GM12891 (cell line): Measurements from ENCODE around the gene DYNLL1. TPM values are rescaled to one million over a fixed set of nuclear protein-coding genes. Genes with fewer than 3 reads are reported as not detected.
"Not testable (repeated sequence)": the region's sequence is repeated elsewhere in the genome, so short reads cannot be mapped to it uniquely, and the experiment has no call there.

Source experiments
- DNase-seq: peaks from one replicate; pipeline ENCODE4 v3.0.0; 2011; ENCODE audit warnings: low spot score; ENCODE audit not compliant: insufficient read length
- FAIRE-seq: peaks from 2 replicates; lab custom pipeline; 2011; peaks lifted over from hg19 to GRCh38; lab: Jason Lieb, UNC
- PAX5 ChIP-seq: IDR thresholded peaks from 2 replicates; pipeline ENCODE4 v1.6.1; 2011; ENCODE audit warnings: low read length, moderate library complexity, mild to moderate bottlenecking; ENCODE audit not compliant: insufficient read depth, severe bottlenecking
- POLR2A ChIP-seq: IDR thresholded peaks from 2 replicates; pipeline ENCODE4 v1.6.1; 2011; ENCODE audit warnings: low read depth, low read length, control low read depth
- POLR2AphosphoS5 ChIP-seq: IDR thresholded peaks from 2 replicates; pipeline ENCODE4 v1.6.1; 2011; ENCODE audit warnings: low read depth, low read length, control low read depth
- POU2F2 ChIP-seq: IDR thresholded peaks from 2 replicates; pipeline ENCODE4 v1.6.1; 2011; ENCODE audit warnings: low read depth, mild to moderate bottlenecking, control low read depth, low read length, moderate library complexity
- SPI1 ChIP-seq: IDR thresholded peaks from 2 replicates; pipeline ENCODE4 v1.6.1; 2011; ENCODE audit warnings: low read depth, low read length, control low read depth
- TAF1 ChIP-seq: IDR thresholded peaks from 2 replicates; pipeline ENCODE4 v1.6.1; 2011; ENCODE audit warnings: low read depth, low read length, control low read depth
- polyA plus RNA-seq: library from polyadenylated mRNA; unstranded; fragments of >200 nt; gene quantifications from one replicate; pipeline ENCODE4 v1.2.1, GENCODE V29; 2012; ENCODE audit warnings: low read depth, missing spikeins, inconsistent platforms; ENCODE audit not compliant: missing spikeins

Gene DYNLL1
- 288 TPM for polyA plus RNA-seq

DNA sequence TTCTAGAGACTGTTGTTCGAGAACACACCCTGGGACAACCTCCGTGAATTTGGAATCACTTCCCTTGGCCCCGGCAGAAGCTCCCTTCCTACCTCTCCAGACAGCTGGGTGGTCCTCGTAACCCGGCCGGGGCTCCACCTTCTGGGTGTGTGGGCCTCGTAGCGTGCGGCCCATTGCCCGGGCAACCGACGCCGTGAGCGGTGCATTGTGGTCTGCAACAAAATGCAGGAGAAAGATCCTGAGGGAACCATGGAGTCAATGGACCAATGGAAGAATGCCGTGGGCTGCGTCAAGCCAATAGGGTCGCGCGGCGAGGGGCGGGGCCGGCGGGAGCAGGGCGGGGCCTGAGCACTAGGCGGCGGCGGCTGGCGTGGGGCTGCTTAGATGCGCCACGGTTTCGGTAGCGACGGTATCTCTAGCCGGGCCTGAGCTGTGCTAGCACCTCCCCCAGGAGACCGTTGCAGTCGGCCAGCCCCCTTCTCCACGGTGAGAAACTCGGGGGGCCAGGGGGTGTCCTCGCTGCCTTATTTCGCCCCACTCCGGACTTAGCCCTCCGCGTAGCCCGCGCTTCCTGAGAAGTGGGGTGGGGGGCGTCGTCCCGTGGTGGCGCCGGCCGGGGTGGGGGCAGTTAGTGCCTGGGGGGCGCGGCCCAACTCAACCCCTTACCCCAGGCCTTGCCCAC, at the start of gene DYNLL1:
Gene DYNLL1, plus strand, starts transcription at position 383 of the 682 bp plus-strand sequence. CDS start 309 bp downstream, outside the sequence.
- FAIRE-seq: peak; percentile 95
- peak; percentile 96 for TF ChIP-seq POLR2A
- TF ChIP-seq TAF1: peak; percentile 89
- TF ChIP-seq PAX5: no peak
- peak; percentile 37 for TF ChIP-seq POU2F2
- TF ChIP-seq SPI1: no peak
- TF ChIP-seq POLR2AphosphoS5: peak; percentile 97
- peak; percentile 92 for DNase-seq

DNA sequence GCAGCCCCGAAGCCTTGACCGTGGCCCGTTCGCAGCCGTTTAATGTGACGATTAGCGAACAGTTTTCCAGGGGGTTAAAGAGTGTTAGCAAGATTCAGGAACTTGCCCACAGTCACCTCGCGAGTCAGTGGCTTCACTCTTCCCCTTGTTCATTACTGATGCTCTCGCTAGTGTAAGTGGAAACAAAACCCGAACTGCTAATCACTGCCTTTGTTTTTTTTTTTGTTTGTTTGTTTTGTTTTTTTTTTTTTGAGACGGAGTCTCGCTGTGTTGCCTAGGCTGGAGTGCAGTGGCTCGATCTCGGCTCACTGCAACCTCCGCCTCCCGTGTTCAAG, 49.1 kb upstream of the DYNLL1 start:
- DNase-seq, FAIRE-seq: not testable (repeated sequence)

DNA sequence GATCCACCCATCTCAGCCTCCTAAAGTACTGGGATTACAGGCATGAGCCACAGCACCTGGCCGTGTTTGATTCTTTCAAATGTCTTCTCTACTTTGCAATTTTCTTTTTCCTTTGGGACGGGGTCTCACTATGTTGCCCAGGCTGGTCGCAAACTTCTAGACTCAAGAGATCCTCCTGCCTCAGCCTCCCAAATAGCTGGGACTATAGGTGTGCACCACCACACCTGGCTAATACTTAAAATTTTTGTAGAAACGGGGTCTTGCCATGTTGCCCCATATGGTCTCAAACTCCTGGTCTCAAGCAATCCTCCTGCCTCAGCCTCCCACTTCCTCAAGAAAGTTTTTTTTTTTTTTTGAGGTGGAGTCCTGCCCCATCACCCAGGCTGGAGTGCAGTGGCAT, 47.9 kb upstream of the DYNLL1 start:
- DNase-seq (no peak), FAIRE-seq (no peak)
- TF ChIP-seq POLR2AphosphoS5: no peak
- TF ChIP-seq POU2F2: no peak
- TF ChIP-seq SPI1: no peak
- TF ChIP-seq PAX5: no peak
- TF ChIP-seq TAF1: no peak
- TF ChIP-seq POLR2A: no peak

DNA sequence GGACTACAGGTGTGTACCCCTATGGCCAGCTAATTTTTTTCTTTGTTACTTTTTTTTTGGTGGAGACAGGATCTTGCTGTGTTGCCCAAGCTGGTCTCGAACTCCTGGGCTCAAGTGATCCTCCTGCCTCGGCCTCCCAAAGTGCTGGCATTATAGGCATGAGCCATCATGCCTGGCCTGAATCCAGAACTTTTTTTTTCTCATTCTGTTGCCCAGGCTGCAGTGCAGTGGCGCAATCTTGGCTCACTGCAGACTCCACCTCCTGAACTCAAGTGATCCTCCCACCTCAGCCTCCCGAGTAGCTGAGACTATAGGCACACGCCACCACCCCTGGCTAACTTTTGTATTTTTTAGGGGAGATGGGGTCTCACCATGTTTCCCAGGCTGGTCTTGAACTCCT, 43.4 kb upstream of the DYNLL1 start:
- not testable (repeated sequence) for DNase-seq, FAIRE-seq

DNA sequence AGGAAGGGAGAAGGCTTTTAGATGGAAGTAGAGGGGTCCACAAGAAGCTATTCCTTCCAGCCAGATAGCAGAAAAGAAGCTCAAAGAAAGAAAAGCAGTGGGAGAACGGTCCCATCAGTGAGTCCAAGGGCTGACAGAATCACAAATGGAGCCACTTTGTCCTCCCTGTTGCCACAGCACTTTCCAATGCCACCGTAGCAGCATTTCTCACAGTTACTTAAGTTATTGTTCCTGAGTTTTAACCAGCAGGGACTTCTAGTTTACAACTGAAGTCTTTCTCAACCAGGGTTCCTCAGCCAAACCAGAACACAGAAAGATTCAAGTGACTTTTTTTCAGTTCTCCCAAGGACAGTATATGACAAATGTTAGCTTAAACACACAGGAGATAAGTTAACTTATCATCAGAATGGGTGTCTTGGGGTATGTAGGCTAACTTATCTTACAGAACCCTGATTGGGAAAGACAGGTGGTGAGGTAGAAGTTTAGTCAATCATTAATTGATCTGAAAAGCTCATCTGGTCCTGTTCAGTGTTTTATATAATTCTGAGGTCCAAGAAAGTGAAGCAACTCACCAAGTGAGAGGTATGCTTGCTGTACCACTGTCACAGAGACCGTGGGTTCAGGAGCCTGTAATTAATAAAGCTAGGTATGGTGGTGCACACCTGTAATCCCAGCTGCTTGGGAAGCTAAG, 42.7 kb upstream of the DYNLL1 start:
- DNase-seq: no peak
- FAIRE-seq: no peak
- TF ChIP-seq TAF1 (no peak), POLR2AphosphoS5 (no peak), PAX5 (no peak)

DNA sequence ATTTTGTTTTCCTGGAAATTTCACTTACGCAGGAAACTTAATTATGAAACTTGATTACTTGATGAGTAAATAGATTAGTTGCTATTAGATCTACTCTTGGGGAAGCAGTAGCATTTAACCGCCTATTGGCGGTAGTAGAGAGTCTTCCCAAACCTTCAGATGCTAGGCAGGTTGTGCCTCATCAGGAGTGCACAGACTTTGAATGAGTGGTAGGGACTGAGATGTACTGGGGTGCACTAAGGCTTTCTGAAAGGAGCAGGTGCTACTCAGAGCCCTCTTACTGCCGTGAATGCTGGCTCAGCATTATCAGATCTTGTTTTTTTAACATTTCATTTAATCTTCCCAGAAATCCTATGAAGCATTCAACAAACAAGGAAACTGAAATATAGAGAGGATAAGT, 41.9 kb upstream of the DYNLL1 start:
- FAIRE-seq (peak; percentile 75), DNase-seq (no peak)
- TF ChIP-seq PAX5 (no peak), POU2F2 (no peak), TAF1 (no peak), POLR2A (no peak), POLR2AphosphoS5 (no peak), SPI1 (no peak)

DNA sequence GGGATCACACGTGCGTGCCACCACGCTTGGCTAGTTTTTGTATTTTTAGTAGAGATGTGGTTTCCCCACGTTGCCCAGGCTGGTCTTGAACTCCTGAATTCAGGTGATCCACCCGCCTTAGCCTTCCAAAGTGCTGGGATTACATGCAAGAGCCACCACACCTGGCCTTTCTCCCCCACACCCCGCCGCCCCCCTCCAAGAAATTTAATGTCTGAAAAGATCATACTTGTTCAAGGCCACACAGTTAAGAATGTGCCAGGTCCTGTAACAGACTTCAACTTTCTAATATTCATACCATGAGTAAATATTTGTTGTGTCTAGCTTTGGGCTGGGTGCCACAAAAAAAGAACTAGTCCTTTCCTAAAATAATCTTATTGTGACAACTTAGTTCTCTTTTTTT, 40.6 kb upstream of the DYNLL1 start:
- DNase-seq: no peak
- FAIRE-seq: no peak
- TF ChIP-seq PAX5: no peak
- no peak for TF ChIP-seq SPI1
- no peak for TF ChIP-seq POU2F2
- TF ChIP-seq TAF1: no peak
- no peak for TF ChIP-seq POLR2AphosphoS5
- no peak for TF ChIP-seq POLR2A

DNA sequence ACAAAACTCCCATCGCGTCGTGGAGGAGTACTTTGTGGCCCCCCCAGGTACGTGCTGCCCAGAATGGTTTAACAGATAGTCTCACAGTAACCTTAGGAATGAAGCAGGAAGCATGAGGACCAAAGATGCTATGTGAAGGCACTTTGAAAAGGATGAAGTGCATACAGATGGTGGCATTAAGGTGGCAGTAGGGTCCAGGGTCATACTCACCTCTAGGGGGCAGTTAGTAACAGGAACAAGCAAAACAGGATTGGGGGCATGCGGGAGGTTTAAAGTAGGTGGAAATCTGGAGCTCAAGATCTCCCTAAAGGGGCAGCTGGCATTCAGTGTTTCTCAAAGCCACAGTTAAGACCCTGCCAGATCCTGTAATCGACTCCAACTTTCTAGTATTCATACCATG, 38.8 kb upstream of the DYNLL1 start:
- DNase-seq (no peak), FAIRE-seq (no peak)
- TF ChIP-seq PAX5 (no peak), SPI1 (no peak), TAF1 (no peak), POU2F2 (no peak), POLR2A (no peak), POLR2AphosphoS5 (no peak; the same call in 1 of the 2 replicates)

DNA sequence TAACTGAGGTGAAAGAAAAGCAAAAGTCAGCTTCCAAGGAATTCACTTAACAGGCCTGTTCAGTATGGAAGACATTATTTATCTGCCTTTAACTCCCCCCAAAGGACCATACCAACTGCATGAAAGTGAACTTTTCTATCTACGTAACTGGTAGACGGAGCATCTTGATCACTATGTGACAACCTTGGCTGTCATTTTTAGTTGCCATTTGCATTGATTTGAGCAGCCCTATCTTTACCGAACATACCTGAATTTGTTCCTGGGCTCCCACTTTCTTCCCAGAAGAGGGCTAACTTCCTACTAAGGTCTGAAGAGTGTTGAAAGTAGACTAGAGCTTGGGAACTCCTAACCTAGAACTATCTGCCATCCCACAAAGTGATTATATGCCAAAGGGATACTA, 35.8 kb upstream of the DYNLL1 start:
- TF ChIP-seq PAX5 (no peak), POLR2AphosphoS5 (0 out of 2 replicates have a peak, but pooled peaks have one; percentile 41), POU2F2 (no peak), TAF1 (no peak), POLR2A (no peak), SPI1 (no peak)
- no peak for FAIRE-seq
- no peak for DNase-seq

DNA sequence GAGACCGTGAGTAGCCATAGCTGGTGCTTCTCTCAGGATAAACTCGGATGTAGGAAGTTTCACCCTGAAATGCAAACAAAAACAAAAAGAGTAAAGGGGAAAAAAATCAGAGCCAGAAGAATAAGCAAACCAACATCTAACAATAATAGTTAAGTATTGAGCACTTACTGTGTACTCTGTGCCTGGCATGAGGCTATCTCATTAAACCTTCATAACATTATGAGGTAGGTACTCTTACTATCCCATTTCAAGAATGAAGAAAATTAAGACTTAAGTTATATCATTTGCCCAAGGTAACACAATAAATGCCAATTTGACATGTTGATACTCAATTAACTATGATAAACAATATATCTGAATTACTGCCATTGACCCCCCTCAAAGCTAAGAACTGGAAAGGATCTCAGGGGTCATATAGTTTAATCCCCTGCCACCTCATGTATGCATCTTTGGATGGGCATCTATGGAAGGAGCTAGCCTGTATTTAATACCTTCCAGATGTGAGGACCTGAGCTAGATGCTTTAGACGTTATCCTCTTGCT, 33.7 kb upstream of the DYNLL1 start:
- TF ChIP-seq POLR2AphosphoS5 (no peak), POU2F2 (no peak), PAX5 (no peak), TAF1 (no peak), POLR2A (no peak), SPI1 (no peak)
- no peak for DNase-seq
- FAIRE-seq: no peak
